Measurements from ENCODE around the gene TSPAN14. TPM values are rescaled to one million over a fixed set of nuclear protein-coding genes. Genes with fewer than 3 reads are reported as not detected.

Gene TSPAN14
- total RNA-seq, 1 donor from 2014 or later, result 169 TPM

DNA sequence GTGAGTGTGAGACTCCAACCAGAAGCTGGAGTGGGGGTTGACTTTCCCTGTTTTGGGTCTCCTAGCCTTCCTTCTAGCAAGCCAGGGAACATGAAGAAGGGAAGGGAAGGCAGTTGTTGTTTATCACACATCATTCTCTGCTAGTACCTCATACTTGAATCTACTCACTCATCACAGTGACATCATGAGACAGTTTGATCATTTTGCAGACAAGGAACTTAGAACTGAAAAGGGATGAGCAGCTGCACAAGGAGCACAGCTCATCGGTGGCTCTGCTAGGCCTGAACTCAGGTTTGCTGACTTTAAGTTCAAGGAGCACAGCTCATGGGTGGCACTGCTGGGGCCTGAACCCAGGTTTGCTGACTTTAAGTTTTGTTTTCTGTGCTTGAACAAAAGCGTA is 26.6 kb upstream of the TSPAN14 start:
- Histone ChIP-seq H3K27me3 (ENCODE audit: low read depth) (no peaks in the 10 kb centered on the region), H3K4me1 (no peaks in the 10 kb centered on the region), H3K27ac (no peak overlapping the region), H3K9me3 (no peaks in the 10 kb centered on the region), H3K36me3 (peaks cover 45% of the 10 kb centered on the region), H3K4me3 (no peak overlapping the region)
- ATAC-seq (no peak), DNase-seq (no peak)
- intact Hi-C loops (cut with DNase I), result no loop called here
- TF ChIP-seq, protein P1, sequence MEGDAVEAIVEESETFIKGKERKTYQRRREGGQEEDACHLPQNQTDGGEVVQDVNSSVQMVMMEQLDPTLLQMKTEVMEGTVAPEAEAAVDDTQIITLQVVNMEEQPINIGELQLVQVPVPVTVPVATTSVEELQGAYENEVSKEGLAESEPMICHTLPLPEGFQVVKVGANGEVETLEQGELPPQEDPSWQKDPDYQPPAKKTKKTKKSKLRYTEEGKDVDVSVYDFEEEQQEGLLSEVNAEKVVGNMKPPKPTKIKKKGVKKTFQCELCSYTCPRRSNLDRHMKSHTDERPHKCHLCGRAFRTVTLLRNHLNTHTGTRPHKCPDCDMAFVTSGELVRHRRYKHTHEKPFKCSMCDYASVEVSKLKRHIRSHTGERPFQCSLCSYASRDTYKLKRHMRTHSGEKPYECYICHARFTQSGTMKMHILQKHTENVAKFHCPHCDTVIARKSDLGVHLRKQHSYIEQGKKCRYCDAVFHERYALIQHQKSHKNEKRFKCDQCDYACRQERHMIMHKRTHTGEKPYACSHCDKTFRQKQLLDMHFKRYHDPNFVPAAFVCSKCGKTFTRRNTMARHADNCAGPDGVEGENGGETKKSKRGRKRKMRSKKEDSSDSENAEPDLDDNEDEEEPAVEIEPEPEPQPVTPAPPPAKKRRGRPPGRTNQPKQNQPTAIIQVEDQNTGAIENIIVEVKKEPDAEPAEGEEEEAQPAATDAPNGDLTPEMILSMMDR (IDR thresholded peaks at IDR 0.05), result no peak

DNA sequence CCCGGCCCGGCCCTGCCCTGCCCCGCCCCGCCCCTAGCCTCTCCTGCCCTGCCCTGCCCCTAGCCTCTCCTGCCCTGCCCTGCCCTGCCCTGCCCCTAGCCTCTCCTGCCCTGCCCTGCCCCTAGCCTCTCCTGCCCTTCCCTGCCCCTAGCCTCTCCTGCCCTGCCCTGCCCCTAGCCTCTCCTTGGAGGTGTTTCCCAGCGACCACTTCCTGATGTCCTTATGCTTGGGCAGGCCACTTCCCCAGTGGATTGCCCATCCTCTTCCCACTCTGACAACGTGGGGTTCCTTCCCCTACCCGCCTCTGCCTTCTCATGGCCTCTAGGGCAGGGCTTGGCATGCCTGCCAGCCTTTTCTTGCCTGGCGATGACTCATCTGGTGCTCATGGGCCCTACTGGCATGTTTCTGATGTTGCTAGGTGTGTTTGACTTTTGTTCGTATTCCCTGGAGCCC is 24.6 kb upstream of the TSPAN14 start:
- Histone ChIP-seq H3K4me3 (no peak overlapping the region), H3K27ac (no peak overlapping the region), H3K27me3 (ENCODE audit: low read depth) (no peaks in the 10 kb centered on the region), H3K36me3 (peaks cover 33% of the 10 kb centered on the region), H3K4me1 (no peaks in the 10 kb centered on the region), H3K9me3 (no peaks in the 10 kb centered on the region)
- TF ChIP-seq, protein P1 (IDR thresholded peaks at IDR 0.05), result no peak
- ATAC-seq (peak; percentile 94 to 97), DNase-seq (peak; percentile 82)
- intact Hi-C loops (cut with DNase I), result no loop called here

DNA sequence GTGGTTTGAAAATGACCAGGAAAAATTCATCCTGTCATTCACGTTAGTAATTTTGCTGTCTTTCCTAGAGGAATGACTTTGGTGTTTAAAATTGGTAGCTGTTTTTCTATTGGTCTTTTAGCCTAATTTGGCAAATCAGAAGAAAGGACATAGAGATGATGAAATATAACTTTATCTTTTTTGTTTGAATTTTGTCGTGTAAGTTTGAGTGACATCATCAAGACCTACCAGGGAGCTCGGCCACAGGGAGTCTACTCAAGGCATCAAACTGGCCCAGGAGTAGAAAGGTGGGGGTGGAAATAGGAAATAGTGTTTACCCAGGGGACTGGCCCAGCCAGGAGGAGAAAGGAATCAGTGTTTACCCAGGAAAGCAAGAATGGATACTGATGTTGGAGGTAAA is 21.0 kb upstream of the TSPAN14 start:
- H3K4me3 ChIP-seq, result no peak overlapping the region
- intact Hi-C loops (cut with DNase I), result no loop called here
- H3K9me3 ChIP-seq, result no peaks in the 10 kb centered on the region
- no peaks in the 10 kb centered on the region for H3K4me1 ChIP-seq
- ATAC-seq (no peak), DNase-seq (no peak)
- TF ChIP-seq, protein P1 (IDR thresholded peaks at IDR 0.05), result no peak
- H3K27me3 ChIP-seq (ENCODE audit: low read depth), result no peaks in the 10 kb centered on the region
- peaks cover 9% of the 10 kb centered on the region for H3K36me3 ChIP-seq
- no peak overlapping the region for H3K27ac ChIP-seq

DNA sequence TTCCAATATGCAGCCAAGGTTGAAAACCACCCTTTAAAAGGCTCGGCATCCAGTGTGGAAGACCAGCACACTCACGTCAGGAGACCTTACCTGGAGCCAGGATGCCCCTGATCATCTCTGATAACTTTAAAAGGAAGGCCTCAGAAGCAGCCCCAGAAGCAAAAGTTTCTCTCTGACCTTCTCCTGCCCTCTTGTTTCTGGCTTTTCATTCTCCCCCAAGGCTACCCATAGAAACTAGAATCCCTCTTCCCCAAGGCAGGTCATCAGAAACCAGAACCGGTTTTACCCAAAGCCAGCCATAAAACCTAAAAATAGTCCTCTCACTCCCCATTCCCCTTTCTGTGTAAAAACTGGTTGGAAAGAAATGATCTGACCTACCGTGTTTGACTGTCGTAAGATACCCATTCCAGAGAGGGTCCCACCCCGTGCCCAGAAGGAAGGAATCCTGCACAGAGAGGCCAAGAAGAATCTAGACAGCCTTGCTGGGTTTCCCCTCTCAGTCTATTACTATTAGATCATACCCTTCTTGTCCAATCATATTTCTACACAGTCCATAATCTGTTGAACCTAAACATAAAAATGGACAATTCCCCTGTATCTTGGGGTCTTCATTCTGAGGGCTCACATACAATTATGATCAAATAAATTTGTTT is 17.5 kb upstream of the TSPAN14 start:
- Histone ChIP-seq H3K4me3 (no peak overlapping the region), H3K27me3 (ENCODE audit: low read depth) (no peaks in the 10 kb centered on the region), H3K36me3 (peaks cover 8% of the 10 kb centered on the region), H3K9me3 (no peaks in the 10 kb centered on the region), H3K27ac (no peak overlapping the region), H3K4me1 (no peaks in the 10 kb centered on the region)
- intact Hi-C loops (cut with DNase I), result no loop called here
- ATAC-seq (no peak), DNase-seq (no peak)
- TF ChIP-seq, protein P1 (IDR thresholded peaks at IDR 0.05), result no peak

DNA sequence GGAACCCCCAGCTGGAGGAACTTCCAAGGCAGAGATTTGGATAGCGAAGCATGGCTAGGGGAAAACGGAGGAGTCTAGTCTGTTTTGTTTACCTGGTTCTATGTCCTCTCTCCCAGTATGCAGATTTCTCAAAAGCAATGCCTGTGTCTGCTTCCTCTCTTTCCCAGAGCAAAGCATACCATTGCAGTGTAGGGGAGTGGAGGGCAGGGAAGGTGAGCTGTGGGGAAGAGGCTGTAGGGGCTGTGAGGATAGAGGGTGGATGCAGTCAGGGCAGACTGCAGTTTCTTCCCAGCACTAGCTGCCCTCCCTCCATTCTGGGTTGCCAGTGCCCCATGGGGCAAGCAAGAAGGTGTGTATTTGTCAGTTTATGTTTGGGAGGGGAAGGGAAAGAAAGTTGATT is 16.9 kb upstream of the TSPAN14 start:
- TF ChIP-seq, protein P1 (IDR thresholded peaks at IDR 0.05), result no peak
- ATAC-seq, result no peak
- H3K27ac ChIP-seq, result no peak overlapping the region
- H3K27me3 ChIP-seq (ENCODE audit: low read depth), result no peaks in the 10 kb centered on the region
- H3K36me3 ChIP-seq, result peaks cover 2% of the 10 kb centered on the region
- intact Hi-C loops (cut with DNase I), result no loop called here
- no peak overlapping the region for H3K4me3 ChIP-seq
- no peaks in the 10 kb centered on the region for H3K4me1 ChIP-seq
- no peaks in the 10 kb centered on the region for H3K9me3 ChIP-seq
- no peak for DNase-seq

Measured in lower lobe of right lung (tissue), 2 donors.